Adrenal gland (tissue), 12 donors: Measurements from ENCODE around the gene ANKRD44. TPM values are rescaled to one million over a fixed set of nuclear protein-coding genes. Genes with fewer than 3 reads are reported as not detected.

Experiments
- DNase-seq, 7 donors: peaks; one replicate each; pipeline ENCODE4 v3.0.0-alpha.2; 2019 to 2020
- H3K27ac ChIP-seq, 5 donors: fragments of 200-600 bp; sonication (generic) in 4 of 5; 1 replicate in 3 of 5; 2 replicates in 2 of 5; pipeline versions ENCODE4 v1.5.1 to v1.8.0; 2016 to 2020; ENCODE audit warnings: mild to moderate bottlenecking in 1 of 5
- H3K27me3 ChIP-seq: fragments of 200-600 bp; 2 replicates; pipeline ENCODE4 v1.8.0; 2021
- H3K36me3 ChIP-seq, 2 donors: fragments of 200-600 bp; replicated peaks in 1 of 2; 1 replicate in 1 of 2; 2 replicates in 1 of 2; pipeline versions ENCODE4 v1.5.1 to v1.8.0; 2018 to 2022
- H3K4me1 ChIP-seq, 2 donors: fragments of 200-600 bp; replicated peaks in 1 of 2; 1 replicate in 1 of 2; 2 replicates in 1 of 2; pipeline versions ENCODE4 v1.5.1 to v1.8.0; 2018 to 2021
- H3K4me3 ChIP-seq, 4 donors: fragments of 200-600 bp; sonication (generic) in 3 of 4; one replicate each; pipeline ENCODE4 v1.5.1; 2016 to 2018
- H3K9me3 ChIP-seq, 3 donors: fragments of 200-600 bp; sonication (generic) in 1 of 3; replicated peaks in 1 of 3; 1 replicate in 2 of 3; 2 replicates in 1 of 3; pipeline versions ENCODE4 v1.5.1 to v1.8.0; 2016 to 2021
- CTCF ChIP-seq, 6 experiments: fragments of 450-650 bp in 4 of 6; fragments of 200-600 bp in 2 of 6; sonication (generic) in 1 of 6; IDR thresholded peaks; 1 replicate in 5 of 6; 2 replicates in 1 of 6; pipeline versions ENCODE4 v1.5.1 to v1.8.0; 2016 to 2021; ENCODE audit warnings: antibody characterized with exemption in 6 of 6, mild to moderate bottlenecking in 2 of 6, moderate library complexity in 1 of 6
- POLR2A ChIP-seq, 2 donors: fragments of 450-650 bp; IDR thresholded peaks; one replicate each; pipeline ENCODE4 v1.6.1; 2017; ENCODE audit warnings: antibody characterized with exemption in 2 of 2, mild to moderate bottlenecking in 2 of 2, moderate library complexity in 1 of 2
- WGBS, 4 donors: extraction: QIAGEN DNeasy Blood & Tissue Kit in 2 of 4; methylation state at CpG; one replicate each; pipeline versions ENCODE4 v1.1.5 to v1.1.7; 2013 to 2017; 5-methylcytosine and 5-hydroxymethylcytosine counted together
- intact Hi-C, 2 donors: fragments of 100-400 bp; cut with DNase I; formaldehyde crosslinking; loops; one replicate each; pipeline versions ENCODE4 v1.14.1 to v1.15.0; 2022 to 2023
- polyA plus RNA-seq, 3 donors: library from polyadenylated mRNA; stranded (reverse); fragments of 200-250 nt in 2 of 3; fragments of 350-450 nt in 1 of 3; fragmentation: Illumina TruSeq in 1 of 3; extraction: RNeasy Lipid Tissue Mini Kit (QIAGEN cat#74804) in 1 of 3; gene quantifications; one replicate each; pipeline ENCODE4 v1.2.3, GENCODE V29; 2013 to 2014
- total RNA-seq, 9 donors: library from RNA; depleted of rRNA in 4 of 9; stranded (reverse); fragments of >200 nt in 4 of 9; fragments of 120-200 nt in 1 of 9; fragmentation: NEBNext Ultra II Directional in 1 of 9; extraction: Animal tissue kit (Norgen Biotek cat#: 25700) in 1 of 9; gene quantifications; one replicate each; pipeline versions ENCODE4 v1.1.0 to v1.2.4, GENCODE V29; 2013 to 2023
- donor health status: healthy with polysubstance abuse.
- donor health status: Bipolar disorder and iron deficiency.
- donor health status: DM: yes; HTN: yes; CAD: no.
- donor health status: DM: no; HTN: no; CAD: no.
- donor health status: DM: no; HTN: no; CAD: no.
- donor health status: DM: yes; HTN: yes; CAD: no.

ANKRD44 gene
- total and polyA plus RNA-seq, 12 donors, result 3.8 to 40.2 (median 21.3) TPM

GRCh38 chr2:197181491-197181890, 129.1 kb downstream of the ANKRD44 start:
- Histone ChIP-seq H3K4me1 (peaks cover 9 to 32% of the 10 kb centered on the region in 2 donors), H3K27ac (no peak overlapping the region), H3K9me3 (no peaks in the 10 kb centered on the region), H3K4me3 (no peak overlapping the region), H3K36me3 (no peaks in the 10 kb centered on the region), H3K27me3 (no peaks in the 10 kb centered on the region)
- intact Hi-C loops, result loop anchor here in 1 of 2 donors (10.0 kb wide), 1 partner anchor 167 kb away; no protein-coding TSS in a partner anchor
- no peak for TF ChIP-seq POLR2A (IDR thresholded peaks at IDR 0.05)
- TF ChIP-seq CTCF (IDR thresholded peaks at IDR 0.05), result no peak
- 56 to 65% (median 60%) methylated on average over 5 of the region's 5 CpGs for WGBS, 4 donors
- no peak for DNase-seq

DNA sequence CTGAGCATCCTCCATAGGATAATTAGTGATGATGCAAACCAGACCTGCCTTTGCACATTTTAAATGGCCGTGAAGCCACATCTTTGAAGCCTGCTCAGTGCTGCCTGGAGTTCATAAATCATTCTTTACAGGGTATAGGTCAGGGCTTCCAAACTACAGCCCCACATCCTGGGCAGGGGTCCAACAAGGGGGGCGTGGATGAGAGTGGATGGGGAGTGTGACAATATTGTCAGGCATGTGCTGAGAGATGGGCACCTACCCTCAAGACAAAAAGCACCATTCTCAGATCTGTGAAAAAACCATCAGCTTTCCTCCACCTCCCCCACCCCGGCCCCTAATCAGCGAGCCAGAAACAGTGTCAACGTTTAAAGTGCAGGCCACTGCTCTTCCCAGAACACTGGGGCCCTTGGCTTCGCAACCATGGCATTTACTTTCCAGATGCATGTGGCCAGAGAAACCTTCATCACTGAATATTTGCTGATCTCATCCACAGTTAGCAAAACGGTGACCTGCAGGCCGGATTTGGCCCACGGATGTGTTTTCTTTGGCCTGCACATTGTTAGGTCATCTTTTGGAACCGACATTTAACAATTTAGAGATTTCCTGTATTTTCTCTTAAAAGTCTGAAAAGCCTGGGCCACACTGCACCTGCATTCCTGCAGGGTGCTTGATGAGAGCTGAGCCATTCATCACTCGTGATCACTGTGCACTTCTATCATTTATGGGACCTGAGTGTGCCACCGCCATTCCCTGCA, 130.7 kb downstream of the ANKRD44 start:
- intact Hi-C loops, result loop anchor here in 1 of 2 donors (10.0 kb wide), 1 partner anchor 165 kb away; no protein-coding TSS in a partner anchor
- H3K4me1 ChIP-seq, result peaks cover 0 to 19% of the 10 kb centered on the region in 2 donors
- no peaks in the 10 kb centered on the region for H3K27me3 ChIP-seq
- H3K9me3 ChIP-seq, result no peaks in the 10 kb centered on the region
- peak overlapping the region in 4 of 5 donors; percentile 11 to 82 (median 71) for H3K27ac ChIP-seq
- 23 to 32% (median 28%) methylated on average over 12 of the region's 12 CpGs for WGBS, 4 donors
- peak; percentile 49 to 85 (median 69) for DNase-seq
- H3K36me3 ChIP-seq, result no peaks in the 10 kb centered on the region
- no peak for TF ChIP-seq CTCF (IDR thresholded peaks at IDR 0.05)
- TF ChIP-seq POLR2A (IDR thresholded peaks at IDR 0.05), result no peak
- no peak overlapping the region for H3K4me3 ChIP-seq

DNA sequence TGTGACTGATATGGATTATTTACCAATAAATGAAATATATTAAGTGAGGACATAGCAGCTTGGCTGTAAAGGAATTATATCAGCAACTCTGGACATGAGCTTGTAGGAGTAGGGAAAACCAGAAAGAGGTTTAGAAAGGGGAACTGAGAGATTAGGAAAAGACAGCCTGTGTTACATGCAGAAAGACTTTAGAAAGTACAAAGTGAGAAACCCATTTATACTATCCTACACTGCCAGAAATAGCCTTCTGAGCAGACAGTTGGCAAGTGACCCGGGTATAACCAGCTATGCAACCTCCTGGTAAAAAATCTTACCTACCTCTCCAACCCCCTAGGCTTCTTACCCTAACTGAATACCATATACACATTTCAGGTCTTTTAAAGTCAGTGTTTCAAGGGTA, 134.1 kb downstream of the ANKRD44 start:
- Histone ChIP-seq H3K27me3 (no peaks in the 10 kb centered on the region), H3K9me3 (no peaks in the 10 kb centered on the region), H3K4me1 (peaks cover 0 to 23% of the 10 kb centered on the region in 2 donors), H3K36me3 (no peaks in the 10 kb centered on the region), H3K27ac (no peak overlapping the region), H3K4me3 (no peak overlapping the region)
- DNase-seq, result no peak
- TF ChIP-seq CTCF (IDR thresholded peaks at IDR 0.05), result no peak
- no peak for TF ChIP-seq POLR2A (IDR thresholded peaks at IDR 0.05)
- intact Hi-C loops, result no loop called here
- 0 to 52% (median 2%) methylated on average over 1 of the region's 1 CpG for WGBS, 4 donors

GRCh38 chr2:197174539-197175094, 136.0 kb downstream of the ANKRD44 start:
- Histone ChIP-seq H3K27me3 (no peaks in the 10 kb centered on the region), H3K9me3 (no peaks in the 10 kb centered on the region), H3K36me3 (no peaks in the 10 kb centered on the region), H3K4me3 (no peak overlapping the region), H3K27ac (no peak overlapping the region), H3K4me1 (peaks cover 0 to 12% of the 10 kb centered on the region in 2 donors)
- TF ChIP-seq CTCF (IDR thresholded peaks at IDR 0.05) (no peak), POLR2A (IDR thresholded peaks at IDR 0.05) (no peak)
- 31 to 55% (median 50%) methylated on average over 2 of the region's 2 CpGs for WGBS, 4 donors
- DNase-seq, result peak; percentile 60 to 78 (median 73)
- intact Hi-C loops, result no loop called here
